Measurements from ENCODE around the gene OR4D11. TPM values are rescaled to one million over a fixed set of nuclear protein-coding genes. Genes with fewer than 3 reads are reported as not detected.

Gene OR4D11
- total RNA-seq, 3 donors from 2014 or later (not counting 1 experiment from before 2014, with no cell fraction given) = not detected

- Mint-ChIP-seq H3K27me3 (ENCODE audit: low read depth in 2 of 2) (peaks cover 12 to 16% of the 10 kb centered on the region in 2 donors), H3K9me3 (no peaks in the 10 kb centered on the region), H3K27ac (no peak within 1 kb of the TSS), H3K36me3 (no peaks in the 10 kb centered on the region), H3K4me3 (no peak within 1 kb of the TSS), H3K4me1 (no peaks in the 10 kb centered on the region)
- no peak for DNase-seq
- Histone ChIP-seq H3K36me3 (ENCODE audit: control insufficient read depth, insufficient read depth, low read length) (no peaks in the 10 kb centered on the region), H3K27me3 (ENCODE audit: control insufficient read depth, insufficient read depth, low read length) (peaks cover 2% of the 10 kb centered on the region), H3K4me3 (ENCODE audit: low read length) (no peak within 1 kb of the TSS), H3K4me1 (ENCODE audit: control insufficient read depth, insufficient read depth, low read length) (no peaks in the 10 kb centered on the region), H3K27ac (ENCODE audit: low read length) (no peak within 1 kb of the TSS), H3K9me3 (ENCODE audit: control insufficient read depth, insufficient read depth, low read length) (no peaks in the 10 kb centered on the region)
- TF ChIP-seq, protein P1, sequence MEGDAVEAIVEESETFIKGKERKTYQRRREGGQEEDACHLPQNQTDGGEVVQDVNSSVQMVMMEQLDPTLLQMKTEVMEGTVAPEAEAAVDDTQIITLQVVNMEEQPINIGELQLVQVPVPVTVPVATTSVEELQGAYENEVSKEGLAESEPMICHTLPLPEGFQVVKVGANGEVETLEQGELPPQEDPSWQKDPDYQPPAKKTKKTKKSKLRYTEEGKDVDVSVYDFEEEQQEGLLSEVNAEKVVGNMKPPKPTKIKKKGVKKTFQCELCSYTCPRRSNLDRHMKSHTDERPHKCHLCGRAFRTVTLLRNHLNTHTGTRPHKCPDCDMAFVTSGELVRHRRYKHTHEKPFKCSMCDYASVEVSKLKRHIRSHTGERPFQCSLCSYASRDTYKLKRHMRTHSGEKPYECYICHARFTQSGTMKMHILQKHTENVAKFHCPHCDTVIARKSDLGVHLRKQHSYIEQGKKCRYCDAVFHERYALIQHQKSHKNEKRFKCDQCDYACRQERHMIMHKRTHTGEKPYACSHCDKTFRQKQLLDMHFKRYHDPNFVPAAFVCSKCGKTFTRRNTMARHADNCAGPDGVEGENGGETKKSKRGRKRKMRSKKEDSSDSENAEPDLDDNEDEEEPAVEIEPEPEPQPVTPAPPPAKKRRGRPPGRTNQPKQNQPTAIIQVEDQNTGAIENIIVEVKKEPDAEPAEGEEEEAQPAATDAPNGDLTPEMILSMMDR (IDR thresholded peaks at IDR 0.05) = no peak
- intact Hi-C loops (cut with micrococcal nuclease) = no loop called here
- ATAC-seq = no peak
Observed at GRCh38 chr11:59473015-59473414, 30.4 kb upstream of the OR4D11 start, which contains the start of gene OR4D10. Gene OR4D10 (plus strand): TSS chr11:59473315. CDS start chr11:59477430, 4,115 bp downstream.

DNA sequence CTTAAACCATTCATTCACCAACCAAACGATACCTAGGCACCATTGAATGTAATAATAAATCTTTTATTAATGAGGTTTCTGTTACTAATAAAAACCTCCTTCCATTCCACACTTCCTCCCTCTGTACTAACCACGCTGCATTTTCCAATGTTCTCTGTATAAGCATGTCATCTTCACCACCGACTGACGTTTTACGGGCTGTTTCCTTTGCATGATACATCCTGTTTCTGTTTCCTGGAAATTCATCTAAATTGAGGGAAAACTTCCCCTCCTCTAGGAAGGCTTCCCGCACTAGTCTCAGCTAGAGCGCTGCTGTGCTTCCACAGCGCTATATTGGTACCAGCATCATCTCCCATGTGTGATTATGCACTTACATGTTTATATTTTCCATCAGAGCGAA, 28.2 kb upstream of the OR4D11 start:
- H3K4me1 ChIP-seq (ENCODE audit: control insufficient read depth, insufficient read depth, low read length) = no peaks in the 10 kb centered on the region
- H3K27ac Mint-ChIP-seq = no peak overlapping the region
- H3K36me3 ChIP-seq (ENCODE audit: control insufficient read depth, insufficient read depth, low read length) = no peaks in the 10 kb centered on the region
- no peaks in the 10 kb centered on the region for H3K9me3 Mint-ChIP-seq
- peaks cover 2% of the 10 kb centered on the region for H3K27me3 ChIP-seq (ENCODE audit: control insufficient read depth, insufficient read depth, low read length)
- intact Hi-C loops (cut with micrococcal nuclease) = no loop called here
- TF ChIP-seq, protein P1 (IDR thresholded peaks at IDR 0.05) = no peak
- ATAC-seq (no peak), DNase-seq (no peak)
- no peaks in the 10 kb centered on the region for H3K36me3 Mint-ChIP-seq
- 52% methylated on average over 8 of the region's 9 CpGs for WGBS (ENCODE audit: insufficient coverage)
- peaks cover 15 to 17% of the 10 kb centered on the region in 2 donors for H3K27me3 Mint-ChIP-seq (ENCODE audit: low read depth in 2 of 2)
- no peaks in the 10 kb centered on the region for H3K4me1 Mint-ChIP-seq
- H3K27ac ChIP-seq (ENCODE audit: low read length) = no peak overlapping the region
- H3K4me3 Mint-ChIP-seq = no peak overlapping the region
- H3K4me3 ChIP-seq (ENCODE audit: low read length) = no peak overlapping the region
- H3K9me3 ChIP-seq (ENCODE audit: control insufficient read depth, insufficient read depth, low read length) = no peaks in the 10 kb centered on the region

- TF ChIP-seq, protein P1 (IDR thresholded peaks at IDR 0.05) = no peak
- Mint-ChIP-seq H3K4me1 (no peaks in the 10 kb centered on the region), H3K4me3 (no peak overlapping the region), H3K36me3 (no peaks in the 10 kb centered on the region), H3K27ac (no peak overlapping the region), H3K9me3 (no peaks in the 10 kb centered on the region), H3K27me3 (ENCODE audit: low read depth in 2 of 2) (peaks cover 7 to 12% of the 10 kb centered on the region in 2 donors)
- Histone ChIP-seq H3K27ac (ENCODE audit: low read length) (no peak overlapping the region), H3K9me3 (ENCODE audit: control insufficient read depth, insufficient read depth, low read length) (no peaks in the 10 kb centered on the region), H3K4me3 (ENCODE audit: low read length) (no peak overlapping the region), H3K27me3 (ENCODE audit: control insufficient read depth, insufficient read depth, low read length) (no peaks in the 10 kb centered on the region), H3K4me1 (ENCODE audit: control insufficient read depth, insufficient read depth, low read length) (no peaks in the 10 kb centered on the region), H3K36me3 (ENCODE audit: control insufficient read depth, insufficient read depth, low read length) (no peaks in the 10 kb centered on the region)
- intact Hi-C loops (cut with micrococcal nuclease) = no loop called here
- DNase-seq (no peak), ATAC-seq (no peak)
Observed at GRCh38 chr11:59479906-59480305, 23.5 kb upstream of the OR4D11 start.

DNA sequence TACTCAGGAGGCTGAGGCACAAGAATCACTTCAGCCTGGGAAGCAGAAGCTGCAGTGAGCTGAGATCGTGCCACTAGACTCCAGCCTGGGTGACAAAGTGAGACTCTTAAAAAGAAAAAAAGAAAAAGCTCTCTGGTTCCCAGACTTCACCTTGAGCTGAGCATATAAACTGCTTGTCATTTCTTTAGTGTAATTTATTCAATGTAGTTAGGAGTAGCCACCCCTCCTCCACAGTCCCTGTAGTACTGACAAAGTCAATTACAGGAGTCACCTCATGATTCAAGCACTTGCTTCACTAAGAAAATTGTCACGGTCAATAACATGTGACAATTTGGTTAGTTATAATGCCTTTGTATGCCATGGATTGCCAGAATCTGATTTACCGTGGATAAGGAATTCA, 23.0 kb upstream of the OR4D11 start:
- no peaks in the 10 kb centered on the region for H3K9me3 ChIP-seq (ENCODE audit: control insufficient read depth, insufficient read depth, low read length)
- H3K4me3 Mint-ChIP-seq = no peak overlapping the region
- intact Hi-C loops (cut with micrococcal nuclease) = no loop called here
- no peak overlapping the region for H3K27ac ChIP-seq (ENCODE audit: low read length)
- DNase-seq = no peak
- TF ChIP-seq, protein P1 (IDR thresholded peaks at IDR 0.05) = no peak
- no peak overlapping the region for H3K27ac Mint-ChIP-seq
- no peaks in the 10 kb centered on the region for H3K36me3 Mint-ChIP-seq
- no peaks in the 10 kb centered on the region for H3K36me3 ChIP-seq (ENCODE audit: control insufficient read depth, insufficient read depth, low read length)
- no peaks in the 10 kb centered on the region for H3K9me3 Mint-ChIP-seq
- H3K4me3 ChIP-seq (ENCODE audit: low read length) = no peak overlapping the region
- peaks cover 7 to 10% of the 10 kb centered on the region in 2 donors for H3K27me3 Mint-ChIP-seq (ENCODE audit: low read depth in 2 of 2)
- no peak for ATAC-seq
- no peaks in the 10 kb centered on the region for H3K4me1 ChIP-seq (ENCODE audit: control insufficient read depth, insufficient read depth, low read length)
- no peaks in the 10 kb centered on the region for H3K27me3 ChIP-seq (ENCODE audit: control insufficient read depth, insufficient read depth, low read length)
- H3K4me1 Mint-ChIP-seq = no peaks in the 10 kb centered on the region
- WGBS (ENCODE audit: insufficient coverage) = 92% methylated on average over 3 of the region's 3 CpGs

All from natural killer cell (primary cell).